Caco-2 (cell line): ENCODE measurements around the gene ARMH3. TPM values are rescaled to one million over a fixed set of nuclear protein-coding genes. Genes with fewer than 3 reads are reported as not detected.

Experiments
- BruUV-seq: library from RNA; stranded (reverse); fragments of 400-500 nt; replicated peaks from 2 replicates; lab custom pipeline; 2021; lab: Mats Ljungman, UMichigan
- CTCF ChIA-PET: fragments of 300-600 bp; sonication (Branson Sonifier 250); formaldehyde crosslinking; loops from one replicate; lab custom pipeline; 2022; ENCODE audit warnings: antibody characterized with exemption; lab: Charles Lee
- POLR2A ChIA-PET: fragments of 300-600 bp; sonication (Branson Sonifier 250); formaldehyde crosslinking; loops from one replicate; lab custom pipeline; 2022; ENCODE audit warnings: antibody characterized with exemption; lab: Charles Lee
- DNase-seq, 2 experiments: peaks; one replicate each; pipeline versions ENCODE4 v3.0.0 to v3.0.0-alpha.2; 2020 to 2022
- H3K27me3 ChIP-seq: replicated peaks from 2 replicates; pipeline ENCODE4 v1.6.0; 2011; ENCODE audit warnings: low read length; ENCODE audit not compliant: control insufficient read depth, insufficient read depth
- H3K36me3 ChIP-seq: 2 replicates; pipeline ENCODE4 v1.5.1; 2011; ENCODE audit warnings: low read length; ENCODE audit not compliant: control insufficient read depth, insufficient read depth
- H3K4me1 ChIP-seq: fragments of 250-450 bp; sonication (Bioruptor Pico); 2 replicates; pipeline ENCODE4 v1.5.1; 2020; ENCODE audit warnings: mild to moderate bottlenecking
- H3K4me3 ChIP-seq: 2 replicates; pipeline ENCODE4 v1.5.1; 2011; ENCODE audit warnings: low read depth, mild to moderate bottlenecking, control low read depth, low read length
- H3K9me3 ChIP-seq: fragments of 250-450 bp; sonication (Bioruptor Pico); 2 replicates; pipeline ENCODE4 v1.5.1; 2020; ENCODE audit warnings: mild to moderate bottlenecking, moderate library complexity
- H3K27ac Mint-ChIP-seq: one replicate; pipeline ENCODE4 v1.8.0; 2022; ENCODE audit warnings: mixed read lengths; ENCODE audit not compliant: unreplicated experiment
- H3K27me3 Mint-ChIP-seq: one replicate; pipeline ENCODE4 v1.8.0; 2022; ENCODE audit warnings: mixed read lengths; ENCODE audit not compliant: insufficient read depth, unreplicated experiment
- H3K36me3 Mint-ChIP-seq: one replicate; pipeline ENCODE4 v1.8.0; 2022; ENCODE audit warnings: mild to moderate bottlenecking, mixed read lengths; ENCODE audit not compliant: insufficient read depth, unreplicated experiment
- H3K4me1 Mint-ChIP-seq: one replicate; pipeline ENCODE4 v1.8.0; 2022; ENCODE audit warnings: low read depth, mixed read lengths; ENCODE audit not compliant: unreplicated experiment
- H3K4me3 Mint-ChIP-seq: one replicate; pipeline ENCODE4 v1.8.0; 2022; ENCODE audit warnings: mild to moderate bottlenecking, moderate library complexity, mixed read lengths; ENCODE audit not compliant: unreplicated experiment
- H3K9me3 Mint-ChIP-seq: one replicate; pipeline ENCODE4 v1.8.0; 2022; ENCODE audit warnings: mixed read lengths; ENCODE audit not compliant: unreplicated experiment
- intact Hi-C: fragments of 100-400 bp; cut with micrococcal nuclease; formaldehyde crosslinking; loops from one replicate; pipeline ENCODE4 v1.10.0; 2022; ENCODE audit not compliant: unreplicated experiment
- total RNA-seq: library from RNA; stranded (reverse); gene quantifications from 2 replicates; pipeline ENCODE4 v1.2.3, GENCODE V29; 2022
- TF ChIP-seq, protein P1 (sequence below), 2 experiments: fragments of 200-600 bp in 1 of 2; IDR thresholded peaks; 1 replicate in 1 of 2; 2 replicates in 1 of 2; pipeline versions ENCODE4 v1.5.1 to v1.8.0; 2011 to 2022; ENCODE audit warnings: antibody characterized with exemption in 1 of 2, control low read depth in 1 of 2, inconsistent platforms in 1 of 2, low read depth in 1 of 2, low read length in 1 of 2, mild to moderate bottlenecking in 1 of 2, moderate library complexity in 1 of 2; ENCODE audit not compliant: insufficient read depth in 1 of 2, severe bottlenecking in 1 of 2, unreplicated experiment in 1 of 2

The ARMH3 gene
- total RNA-seq, 1 experiment from 2014 or later = 17.4 TPM

DNA sequence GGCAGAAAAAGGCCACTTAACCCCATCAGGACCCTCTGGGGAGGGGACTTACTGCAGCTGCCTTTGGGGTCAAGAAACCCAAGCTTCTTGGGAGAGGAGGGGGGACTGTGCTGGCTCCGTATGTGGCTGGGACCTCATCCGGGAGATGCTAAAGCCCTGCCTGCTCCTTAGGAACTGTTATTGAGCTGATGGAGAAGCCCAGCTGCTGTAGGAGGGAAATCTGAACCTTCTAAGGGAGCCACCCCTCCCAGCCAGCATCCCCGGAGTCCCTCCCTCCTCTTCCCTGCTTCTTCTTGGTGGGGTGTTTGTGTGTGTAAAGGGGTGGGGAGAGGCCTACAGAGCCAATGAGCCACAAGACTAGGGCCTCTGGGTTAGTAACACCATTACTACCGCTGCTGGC, 220.6 kb downstream of the ARMH3 start:
- peaks cover 23% of the 10 kb centered on the region for H3K36me3 Mint-ChIP-seq
- CTCF ChIA-PET = interaction anchor here (0.6 to 1.7 kb wide), 5 partner anchors 17 to 238 kb away, joined by 3 to 14 read pairs (median 3); partner anchors contain the start of gene OGA
- no peak overlapping the region for H3K27ac Mint-ChIP-seq
- DNase-seq = no peak
- H3K4me3 Mint-ChIP-seq = no peak overlapping the region
- H3K4me1 Mint-ChIP-seq = peaks cover 10% of the 10 kb centered on the region
- H3K36me3 ChIP-seq = peaks cover 3% of the 10 kb centered on the region; the same call in 1 of the 2 replicates
- BruUV-seq = no TSS peak
- H3K4me1 ChIP-seq = peaks cover 28% of the 10 kb centered on the region
- POLR2A ChIA-PET = interaction anchor here (0.9 kb wide), 1 partner anchor 17 kb away, joined by 3 read pairs; no protein-coding TSS in a partner anchor
- no peaks in the 10 kb centered on the region for H3K27me3 Mint-ChIP-seq
- H3K9me3 ChIP-seq = no peaks in the 10 kb centered on the region
- no peak overlapping the region for H3K4me3 ChIP-seq
- H3K27me3 ChIP-seq = no peaks in the 10 kb centered on the region
- intact Hi-C loops = loop anchor here (5.0 kb wide), 1 partner anchor 52 kb away; no protein-coding TSS in a partner anchor
- H3K9me3 Mint-ChIP-seq = no peaks in the 10 kb centered on the region
- TF ChIP-seq, protein P1, sequence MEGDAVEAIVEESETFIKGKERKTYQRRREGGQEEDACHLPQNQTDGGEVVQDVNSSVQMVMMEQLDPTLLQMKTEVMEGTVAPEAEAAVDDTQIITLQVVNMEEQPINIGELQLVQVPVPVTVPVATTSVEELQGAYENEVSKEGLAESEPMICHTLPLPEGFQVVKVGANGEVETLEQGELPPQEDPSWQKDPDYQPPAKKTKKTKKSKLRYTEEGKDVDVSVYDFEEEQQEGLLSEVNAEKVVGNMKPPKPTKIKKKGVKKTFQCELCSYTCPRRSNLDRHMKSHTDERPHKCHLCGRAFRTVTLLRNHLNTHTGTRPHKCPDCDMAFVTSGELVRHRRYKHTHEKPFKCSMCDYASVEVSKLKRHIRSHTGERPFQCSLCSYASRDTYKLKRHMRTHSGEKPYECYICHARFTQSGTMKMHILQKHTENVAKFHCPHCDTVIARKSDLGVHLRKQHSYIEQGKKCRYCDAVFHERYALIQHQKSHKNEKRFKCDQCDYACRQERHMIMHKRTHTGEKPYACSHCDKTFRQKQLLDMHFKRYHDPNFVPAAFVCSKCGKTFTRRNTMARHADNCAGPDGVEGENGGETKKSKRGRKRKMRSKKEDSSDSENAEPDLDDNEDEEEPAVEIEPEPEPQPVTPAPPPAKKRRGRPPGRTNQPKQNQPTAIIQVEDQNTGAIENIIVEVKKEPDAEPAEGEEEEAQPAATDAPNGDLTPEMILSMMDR (IDR thresholded peaks at IDR 0.05; ENCODE audit: insufficient read depth in 1 of 2, low read depth in 1 of 2, low read length in 1 of 2, severe bottlenecking in 1 of 2, unreplicated experiment in 1 of 2) = no peak

DNA sequence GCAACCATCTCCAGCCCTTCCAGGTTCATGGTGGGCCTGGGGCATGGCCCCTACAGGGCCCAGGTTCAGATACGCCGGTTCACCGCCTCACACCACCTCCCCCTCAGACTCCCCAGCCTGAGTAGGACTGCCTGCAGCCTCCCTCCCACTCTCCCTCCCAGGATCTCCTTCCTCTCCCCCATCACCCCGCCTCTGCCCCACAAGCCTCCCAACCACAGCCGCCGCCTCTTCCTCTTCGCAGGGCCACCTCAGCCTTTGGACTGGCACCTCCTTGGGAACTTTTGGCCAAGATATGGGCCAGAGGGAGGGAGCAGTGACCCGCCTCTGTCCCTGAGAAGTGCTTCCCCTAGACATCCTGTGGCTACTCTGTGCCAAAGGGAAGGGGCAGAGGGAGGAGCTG, 221.6 kb downstream of the ARMH3 start:
- BruUV-seq = no TSS peak

DNA sequence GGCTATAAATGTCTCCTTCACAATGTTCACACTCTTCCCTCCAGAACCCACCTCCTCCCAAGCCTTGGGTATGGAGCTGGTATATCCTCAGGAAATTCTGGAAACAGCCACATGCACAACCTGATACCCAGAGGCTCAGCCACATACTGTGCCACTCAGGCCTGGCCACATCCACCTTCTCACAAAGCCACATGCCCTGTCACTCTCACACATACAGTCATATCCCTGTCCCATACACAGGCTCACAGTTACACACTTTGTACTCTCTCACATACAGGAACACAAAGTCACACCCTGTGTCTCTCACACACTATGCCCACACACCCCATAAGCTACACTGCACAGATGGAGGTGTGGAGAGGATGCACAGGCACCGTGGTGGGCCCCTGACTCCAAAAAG, 222.5 kb downstream of the ARMH3 start:
- H3K27me3 ChIP-seq = no peaks in the 10 kb centered on the region
- DNase-seq = peak in 1 of 2 experiments; percentile 1
- H3K36me3 ChIP-seq = peaks cover 3% of the 10 kb centered on the region; the same call in 1 of the 2 replicates
- peaks cover 9% of the 10 kb centered on the region for H3K4me1 Mint-ChIP-seq
- intact Hi-C loops = no loop called here
- ChIA-PET CTCF (interaction anchor here (0.8 kb wide), 2 partner anchors 15 to 177 kb away, joined by 3 read pairs; no protein-coding TSS in a partner anchor), POLR2A (no interaction called here)
- H3K9me3 ChIP-seq = no peaks in the 10 kb centered on the region
- TF ChIP-seq, protein P1 (IDR thresholded peaks at IDR 0.05; ENCODE audit: insufficient read depth in 1 of 2, low read depth in 1 of 2, low read length in 1 of 2, severe bottlenecking in 1 of 2, unreplicated experiment in 1 of 2) = no peak
- H3K4me3 ChIP-seq = no peak overlapping the region
- peaks cover 23% of the 10 kb centered on the region for H3K4me1 ChIP-seq
- no peak overlapping the region for H3K27ac Mint-ChIP-seq
- no peaks in the 10 kb centered on the region for H3K27me3 Mint-ChIP-seq
- peaks cover 11% of the 10 kb centered on the region for H3K36me3 Mint-ChIP-seq
- no peak overlapping the region for H3K4me3 Mint-ChIP-seq
- BruUV-seq = no TSS peak
- no peaks in the 10 kb centered on the region for H3K9me3 Mint-ChIP-seq

More for the DNA sequence above, 221.6 kb downstream of the ARMH3 start:
- intact Hi-C loops = no loop called here
- Mint-ChIP-seq H3K27ac (peak overlapping the region; percentile 3), H3K4me3 (no peak overlapping the region), H3K27me3 (no peaks in the 10 kb centered on the region), H3K36me3 (peaks cover 18% of the 10 kb centered on the region), H3K9me3 (no peaks in the 10 kb centered on the region), H3K4me1 (peaks cover 10% of the 10 kb centered on the region)
- Histone ChIP-seq H3K36me3 (peaks cover 3% of the 10 kb centered on the region; the same call in 1 of the 2 replicates), H3K4me1 (peaks cover 28% of the 10 kb centered on the region), H3K4me3 (no peak overlapping the region), H3K27me3 (no peaks in the 10 kb centered on the region), H3K9me3 (no peaks in the 10 kb centered on the region)
- POLR2A ChIA-PET = no interaction called here
- DNase-seq = peak in 1 of 2 experiments; percentile 35
- CTCF ChIA-PET = interaction anchor here (0.7 kb wide), 1 partner anchor 38 kb away, joined by 3 read pairs; no protein-coding TSS in a partner anchor
- TF ChIP-seq, protein P1 (IDR thresholded peaks at IDR 0.05; ENCODE audit: insufficient read depth in 1 of 2, low read depth in 1 of 2, low read length in 1 of 2, severe bottlenecking in 1 of 2, unreplicated experiment in 1 of 2) = no peak
